Gastrocnemius medialis (tissue), 4 donors: Measurements from ENCODE around the gene ITGAL. TPM values are rescaled to one million over a fixed set of nuclear protein-coding genes. Genes with fewer than 3 reads are reported as not detected.
"Not testable (repeated sequence)": the region's sequence is repeated elsewhere in the genome, so short reads cannot be mapped to it uniquely, and the experiment has no call there.

Source experiments
- ATAC-seq, 2 donors: fragments of 150-250 bp; one replicate each; pipeline ENCODE4 v1.9.1; 2016
- DNase-seq, 2 donors: peaks; one replicate each; pipeline ENCODE4 v3.0.0-alpha.2; 2019
- H3K27ac ChIP-seq, 4 donors: fragments of 200-600 bp; sonication (generic); 1 replicate in 1 of 4; 2 replicates in 3 of 4; pipeline ENCODE4 v1.5.1; 2016 to 2018; ENCODE audit warnings: mild to moderate bottlenecking in 2 of 4, moderate library complexity in 1 of 4
- H3K27me3 ChIP-seq, 3 donors: fragments of 200-600 bp; sonication (generic) in 2 of 3; 1 replicate in 1 of 3; 2 replicates in 2 of 3; pipeline versions ENCODE4 v1.5.1 to v1.6.0; 2016 to 2019; ENCODE audit warnings: mild to moderate bottlenecking in 1 of 3, moderate library complexity in 1 of 3
- H3K36me3 ChIP-seq, 2 donors: fragments of 200-600 bp; sonication (generic) in 1 of 2; one replicate each; pipeline ENCODE4 v1.5.1; 2017 to 2018
- H3K4me1 ChIP-seq, 2 donors: fragments of 200-600 bp; sonication (generic) in 1 of 2; one replicate each; pipeline ENCODE4 v1.5.1; 2016 to 2017; ENCODE audit warnings: mild to moderate bottlenecking in 2 of 2
- H3K4me3 ChIP-seq, 4 donors: fragments of 200-600 bp; sonication (generic) in 3 of 4; 1 replicate in 1 of 4; 2 replicates in 3 of 4; pipeline ENCODE4 v1.5.1; 2016 to 2019; ENCODE audit warnings: mild to moderate bottlenecking in 2 of 4
- H3K9me3 ChIP-seq, 3 donors: fragments of 200-600 bp; sonication (generic) in 2 of 3; 1 replicate in 1 of 3; 2 replicates in 2 of 3; pipeline ENCODE4 v1.5.1; 2016 to 2019
- CTCF ChIP-seq, 5 experiments: fragments of 450-650 bp in 3 of 5; fragments of 200-600 bp in 2 of 5; sonication (generic) in 2 of 5; IDR thresholded peaks in 4 of 5; conservative IDR thresholded peaks in 1 of 5; 1 replicate in 4 of 5; 2 replicates in 1 of 5; pipeline ENCODE4 v1.5.1; 2016 to 2019; ENCODE audit warnings: antibody characterized with exemption in 5 of 5, mild to moderate bottlenecking in 3 of 5, moderate library complexity in 3 of 5
- POLR2A ChIP-seq, 2 donors: fragments of 450-650 bp; IDR thresholded peaks; one replicate each; pipeline ENCODE4 v1.6.1; 2017; ENCODE audit warnings: antibody characterized with exemption in 2 of 2, mild to moderate bottlenecking in 2 of 2, moderate library complexity in 2 of 2
- in situ Hi-C, 4 donors: fragments of 200-750 bp; cut with MboI; loops; one replicate each; pipeline versions ENCODE4 v1.15.0 to v1.8.0; 2017; ENCODE audit warnings: low sequenced_read_pairs in 4 of 4
- intact Hi-C: fragments of 100-400 bp; cut with DNase I; formaldehyde crosslinking; loops from one replicate; pipeline ENCODE4 v1.15.1; 2023; ENCODE audit warnings: low total_unique reads
- total RNA-seq, 4 donors: library from RNA; depleted of rRNA; stranded (reverse); fragments of >200 nt; gene quantifications; one replicate each; pipeline versions ENCODE4 v1.1.0 to v1.2.3, GENCODE V29; 2016

Gene ITGAL
- total RNA-seq, 4 donors from 2014 or later: 0.16 to 1.9 (median 0.86) TPM; not detected in 1

- H3K27me3 ChIP-seq: peaks cover 21 to 25% (median 23%) of the 10 kb centered on the region in 3 donors
- H3K36me3 ChIP-seq: no peaks in the 10 kb centered on the region
- DNase-seq: no peak
- H3K4me1 ChIP-seq: no peaks in the 10 kb centered on the region
- intact Hi-C loops: no loop called here
- H3K27ac ChIP-seq: no peak overlapping the region
- H3K4me3 ChIP-seq: peak overlapping the region in 1 of 4 donors; percentile 0
- H3K9me3 ChIP-seq: no peaks in the 10 kb centered on the region
- in situ Hi-C loops: no loop called here
- TF ChIP-seq POLR2A (IDR thresholded peaks at IDR 0.05): no peak
- no peak for TF ChIP-seq CTCF (IDR thresholded peaks at IDR 0.05 in 4 of 5, conservative IDR thresholded peaks at IDR 0.05 in 1 of 5)
- ATAC-seq: no peak
Measured at GRCh38 chr16:30473231-30474073, 910 bp downstream of the ITGAL start.

GRCh38 chr16:30474074-30474452, 1.5 kb downstream of the ITGAL start:
- Histone ChIP-seq H3K36me3 (no peaks in the 10 kb centered on the region), H3K4me1 (no peaks in the 10 kb centered on the region), H3K4me3 (no peak overlapping the region), H3K27me3 (peaks cover 21 to 25% (median 23%) of the 10 kb centered on the region in 3 donors), H3K9me3 (no peaks in the 10 kb centered on the region), H3K27ac (no peak overlapping the region)
- no peak for DNase-seq
- TF ChIP-seq POLR2A (IDR thresholded peaks at IDR 0.05) (no peak), CTCF (IDR thresholded peaks at IDR 0.05 in 4 of 5, conservative IDR thresholded peaks at IDR 0.05 in 1 of 5) (no peak)
- no peak for ATAC-seq
- in situ Hi-C loops (no loop called here), intact Hi-C loops (no loop called here)

DNA sequence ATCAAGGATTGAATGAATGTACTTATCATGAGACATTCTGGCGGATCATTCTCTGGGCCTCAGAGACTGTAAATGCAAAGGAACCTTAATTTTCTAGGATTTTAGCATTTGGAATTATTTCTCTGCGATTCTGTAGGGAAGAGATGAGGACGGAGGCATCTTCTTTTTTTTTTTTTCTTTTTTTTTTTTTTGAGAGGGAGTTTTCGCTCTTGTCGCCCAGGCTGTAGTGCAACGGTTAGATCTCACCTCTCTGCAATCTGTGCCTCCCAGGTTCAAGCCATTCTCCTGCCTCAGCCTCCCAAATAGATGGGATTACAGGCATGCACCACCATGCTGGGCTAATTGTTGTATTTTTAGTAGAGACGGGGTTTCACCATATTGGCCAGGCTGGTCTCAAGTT, 2.1 kb downstream of the ITGAL start:
- in situ Hi-C loops (no loop called here), intact Hi-C loops (no loop called here)
- no peak overlapping the region for H3K27ac ChIP-seq
- no peak for DNase-seq
- no peak for ATAC-seq
- TF ChIP-seq POLR2A (IDR thresholded peaks at IDR 0.05) (no peak), CTCF (IDR thresholded peaks at IDR 0.05 in 4 of 5, conservative IDR thresholded peaks at IDR 0.05 in 1 of 5) (no peak)
- no peaks in the 10 kb centered on the region for H3K36me3 ChIP-seq
- peaks cover 21 to 25% (median 23%) of the 10 kb centered on the region in 3 donors for H3K27me3 ChIP-seq
- H3K9me3 ChIP-seq: no peaks in the 10 kb centered on the region
- no peaks in the 10 kb centered on the region for H3K4me1 ChIP-seq
- H3K4me3 ChIP-seq: no peak overlapping the region

DNA sequence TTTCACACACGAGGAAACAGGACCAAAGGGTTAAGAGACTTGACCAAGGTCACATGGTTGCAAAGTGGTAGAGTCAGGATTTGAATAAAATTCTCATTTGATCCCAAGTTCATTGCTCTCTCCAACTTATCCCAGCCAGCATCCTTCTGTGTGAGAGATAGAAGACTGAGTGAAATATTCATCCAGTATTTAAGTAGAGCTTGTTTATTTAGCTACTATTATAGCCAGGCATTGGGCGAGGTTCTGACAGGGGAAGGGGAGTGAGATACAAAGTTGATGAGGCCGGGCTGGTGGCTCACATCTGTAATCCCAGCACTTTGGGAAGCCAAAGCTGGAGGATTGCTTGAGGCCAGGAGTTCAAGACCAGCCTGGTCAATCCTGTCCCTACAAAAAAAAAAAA, 4.4 kb downstream of the ITGAL start:
- TF ChIP-seq POLR2A (IDR thresholded peaks at IDR 0.05) (no peak), CTCF (IDR thresholded peaks at IDR 0.05 in 4 of 5, conservative IDR thresholded peaks at IDR 0.05 in 1 of 5) (no peak)

GRCh38 chr16:30477773-30478172, 5.2 kb downstream of the ITGAL start:
- intact Hi-C loops, H3K4me3 ChIP-seq, in situ Hi-C loops, H3K4me1 ChIP-seq, DNase-seq, H3K27ac ChIP-seq, ATAC-seq, H3K36me3 ChIP-seq, H3K9me3 ChIP-seq: not testable (repeated sequence)
- peaks cover 16 to 20% (median 18%) of the 10 kb centered on the region in 3 donors for H3K27me3 ChIP-seq

More for the DNA sequence above, 4.4 kb downstream of the ITGAL start:
- DNase-seq: no peak
- no peak for ATAC-seq
- intact Hi-C loops (no loop called here), in situ Hi-C loops (no loop called here)
- Histone ChIP-seq H3K4me1 (no peaks in the 10 kb centered on the region), H3K4me3 (no peak overlapping the region), H3K27ac (no peak overlapping the region), H3K36me3 (no peaks in the 10 kb centered on the region), H3K27me3 (peaks cover 21 to 25% (median 23%) of the 10 kb centered on the region in 3 donors), H3K9me3 (no peaks in the 10 kb centered on the region)
